Skeletal muscle satellite cell (primary cell): ENCODE data around the gene DCAKD.

Experiments
- H3K27me3 ChIP-seq: 2 replicates; pipeline ENCODE4 v1.7.0; 2013; ENCODE audit warnings: low read length; ENCODE audit not compliant: control insufficient read depth, insufficient read depth
- H3K36me3 ChIP-seq: 2 replicates; pipeline ENCODE4 v1.7.0; 2013; ENCODE audit warnings: mild to moderate bottlenecking, control low read depth, low read length; ENCODE audit not compliant: insufficient read depth
- H3K4me1 ChIP-seq: 2 replicates; pipeline ENCODE4 v1.7.0; 2013; ENCODE audit warnings: low read length; ENCODE audit not compliant: control insufficient read depth, insufficient read depth
- H3K4me2 ChIP-seq: 2 replicates; pipeline ENCODE4 v1.7.0; 2013; ENCODE audit warnings: mild to moderate bottlenecking, low read length
- H3K4me3 ChIP-seq: 2 replicates; pipeline ENCODE4 v1.7.0; 2013; ENCODE audit warnings: low read length
- H3K9ac ChIP-seq: 2 replicates; pipeline ENCODE4 v1.7.0; 2013; ENCODE audit warnings: mild to moderate bottlenecking, low read depth, low read length, moderate library complexity
- H3K9me3 ChIP-seq: replicated peaks from 2 replicates; pipeline ENCODE4 v1.7.0; 2013; ENCODE audit warnings: mild to moderate bottlenecking, control low read depth, low read length

The DCAKD gene

DNA sequence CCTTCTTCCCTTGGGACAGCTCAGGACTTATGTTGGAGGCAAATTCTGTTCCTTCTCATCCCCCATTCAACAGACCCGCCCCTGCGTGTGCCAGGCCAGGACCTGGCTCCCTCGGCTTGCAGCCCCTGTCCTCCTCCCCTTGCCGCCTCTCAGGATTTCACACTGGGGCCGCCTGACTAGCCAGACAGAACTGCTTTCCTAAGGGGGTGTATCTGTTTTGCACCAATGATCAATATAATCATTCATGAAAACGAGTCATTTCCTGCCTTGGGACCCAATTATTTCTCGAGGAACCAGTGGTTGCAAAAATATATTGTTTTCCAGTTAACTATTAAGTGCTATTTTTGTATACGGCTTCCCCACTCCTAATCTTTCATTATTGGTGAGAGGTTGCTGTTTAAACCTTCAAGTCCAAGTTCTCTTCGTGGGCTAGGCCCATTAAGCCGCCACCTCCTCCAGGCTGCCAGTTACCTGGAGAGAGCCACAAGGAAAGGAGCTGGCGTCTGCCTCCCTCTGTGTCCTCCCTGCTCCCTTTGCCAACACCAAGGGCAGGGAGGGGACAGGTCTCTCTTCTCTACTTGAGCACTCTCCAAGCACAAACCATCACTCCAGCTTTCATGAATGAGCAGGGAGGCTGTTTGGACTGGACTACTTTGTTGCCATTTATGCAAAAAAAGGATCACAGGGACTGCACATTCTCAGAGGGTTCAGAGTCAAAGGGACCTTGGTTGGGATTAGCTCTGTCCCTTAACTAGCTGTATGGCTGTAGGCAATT, 8.9 kb downstream of the DCAKD start:
- Histone ChIP-seq H3K9me3 (no peaks in the 10 kb centered on the region), H3K4me1 (peaks cover 38% of the 10 kb centered on the region), H3K4me3 (no peak overlapping the region), H3K4me2 (no peak overlapping the region), H3K36me3 (peaks cover 4% of the 10 kb centered on the region), H3K9ac (no peak overlapping the region), H3K27me3 (no peaks in the 10 kb centered on the region)

DNA sequence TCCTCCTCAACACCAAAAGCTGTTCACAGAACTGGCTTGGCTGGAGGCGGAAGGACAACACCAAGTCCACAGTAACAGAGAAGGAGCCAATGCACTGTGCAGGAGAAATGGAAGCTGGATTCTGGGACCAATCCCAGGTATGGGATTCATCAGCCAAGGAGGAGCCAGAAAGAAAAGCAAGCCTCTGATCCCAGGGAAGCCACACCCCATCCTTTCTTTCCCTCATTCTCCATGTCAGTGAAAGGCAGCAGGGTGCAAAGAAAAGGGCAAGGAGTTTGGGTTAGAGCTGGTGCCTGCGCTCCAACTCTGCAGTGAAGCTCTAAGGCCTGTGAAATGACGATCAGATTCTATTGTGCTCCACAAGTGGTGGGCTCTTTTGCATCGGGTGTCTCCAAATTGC, 11.0 kb downstream of the DCAKD start:
- Histone ChIP-seq H3K9ac (no peak overlapping the region), H3K36me3 (no peaks in the 10 kb centered on the region), H3K27me3 (no peaks in the 10 kb centered on the region), H3K4me3 (no peak overlapping the region), H3K9me3 (no peaks in the 10 kb centered on the region), H3K4me2 (no peak overlapping the region), H3K4me1 (peaks cover 30% of the 10 kb centered on the region)

DNA sequence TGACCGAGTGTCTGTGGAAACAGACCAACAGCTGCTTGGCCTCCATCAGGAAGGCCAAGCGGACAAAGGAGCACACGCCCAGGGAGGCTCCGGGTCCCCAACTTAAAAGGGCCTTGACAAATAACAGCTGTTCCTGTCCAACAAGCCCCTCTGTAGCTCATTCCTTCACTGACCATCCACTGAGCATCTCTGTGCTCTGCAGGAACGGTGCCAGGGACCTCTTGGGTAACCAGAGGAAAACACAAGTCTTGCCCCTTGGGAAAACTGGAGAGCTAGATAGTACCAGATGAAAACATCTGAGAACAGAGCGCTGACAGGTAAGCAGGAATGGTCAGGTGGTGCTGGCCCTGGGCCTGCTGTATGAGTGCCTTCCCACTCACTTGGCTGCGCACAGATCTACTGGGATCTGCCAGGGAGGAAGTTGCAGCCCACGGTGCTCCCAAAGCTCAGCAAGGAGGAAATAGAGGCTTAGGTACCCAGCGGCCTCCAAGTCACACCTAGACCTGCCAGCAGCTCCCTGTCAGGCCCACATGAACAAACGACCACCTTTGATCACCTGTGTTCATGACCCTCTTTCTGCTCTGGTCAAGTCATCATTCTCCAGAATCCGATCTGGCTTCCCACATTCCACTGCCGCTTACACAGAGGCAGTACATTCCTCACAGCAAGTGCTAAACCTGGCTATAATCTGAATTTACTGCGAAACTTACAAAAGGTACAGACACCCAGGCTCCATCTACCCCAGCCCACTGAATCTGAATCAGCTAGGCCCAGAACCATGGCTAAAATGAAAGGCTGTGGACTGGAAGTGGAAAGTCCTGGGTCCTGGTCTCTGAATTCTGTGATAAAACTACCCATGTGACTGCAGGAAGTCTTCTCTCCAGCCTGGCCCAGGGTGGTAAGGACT, 12.5 kb downstream of the DCAKD start:
- peaks cover 27% of the 10 kb centered on the region for H3K4me1 ChIP-seq
- H3K9me3 ChIP-seq: no peaks in the 10 kb centered on the region
- no peak overlapping the region for H3K4me3 ChIP-seq
- H3K4me2 ChIP-seq: no peak overlapping the region
- no peaks in the 10 kb centered on the region for H3K27me3 ChIP-seq
- H3K36me3 ChIP-seq: peaks cover 3% of the 10 kb centered on the region
- H3K9ac ChIP-seq: no peak overlapping the region

DNA sequence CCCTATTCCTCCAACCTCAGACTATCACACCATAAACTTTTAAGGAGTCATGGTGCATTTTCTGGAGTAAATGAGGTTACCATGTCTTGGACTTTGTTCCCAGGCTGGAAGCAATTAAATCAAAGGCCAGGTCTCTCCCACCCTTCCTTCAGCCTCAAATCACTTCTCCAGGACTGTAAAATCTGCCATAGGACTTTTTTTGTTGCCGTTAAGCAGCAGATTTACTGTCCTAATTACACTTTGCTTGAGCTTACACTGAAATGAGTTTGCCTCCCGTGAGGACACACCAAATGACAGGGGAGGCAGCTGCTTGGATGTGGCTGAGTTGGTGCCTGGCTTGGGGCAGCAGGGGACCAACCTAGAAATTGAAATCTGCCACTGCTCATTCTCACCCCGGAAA, 14.7 kb downstream of the DCAKD start:
- no peak overlapping the region for H3K4me2 ChIP-seq
- H3K4me3 ChIP-seq: no peak overlapping the region
- H3K9ac ChIP-seq: no peak overlapping the region
- no peaks in the 10 kb centered on the region for H3K27me3 ChIP-seq
- H3K9me3 ChIP-seq: no peaks in the 10 kb centered on the region
- peaks cover 7% of the 10 kb centered on the region for H3K36me3 ChIP-seq
- H3K4me1 ChIP-seq: peaks cover 10% of the 10 kb centered on the region

DNA sequence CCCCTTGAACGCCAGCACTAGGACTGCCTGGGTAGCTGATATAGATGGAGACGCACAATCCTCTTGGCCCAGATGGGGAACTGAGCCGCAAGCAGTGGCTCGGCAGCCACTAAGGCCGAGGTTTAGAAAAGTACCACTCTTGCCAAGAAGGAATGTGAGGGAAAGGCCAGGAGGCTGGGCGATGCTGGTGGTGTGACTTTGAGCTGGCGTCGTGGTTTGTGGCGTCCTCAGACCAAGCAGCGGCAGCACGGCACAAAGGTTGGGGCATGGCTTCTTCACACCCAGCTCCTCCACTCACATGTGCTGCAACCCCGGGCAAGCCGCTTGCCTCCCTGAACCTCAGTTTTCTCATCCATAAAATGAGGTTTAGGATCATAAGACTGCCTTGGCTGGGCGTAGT, 15.6 kb downstream of the DCAKD start:
- H3K4me3 ChIP-seq: no peak overlapping the region
- H3K4me2 ChIP-seq: no peak overlapping the region
- H3K27me3 ChIP-seq: no peaks in the 10 kb centered on the region
- H3K4me1 ChIP-seq: peaks cover 10% of the 10 kb centered on the region
- peaks cover 15% of the 10 kb centered on the region for H3K36me3 ChIP-seq
- H3K9ac ChIP-seq: no peak overlapping the region
- no peaks in the 10 kb centered on the region for H3K9me3 ChIP-seq

DNA sequence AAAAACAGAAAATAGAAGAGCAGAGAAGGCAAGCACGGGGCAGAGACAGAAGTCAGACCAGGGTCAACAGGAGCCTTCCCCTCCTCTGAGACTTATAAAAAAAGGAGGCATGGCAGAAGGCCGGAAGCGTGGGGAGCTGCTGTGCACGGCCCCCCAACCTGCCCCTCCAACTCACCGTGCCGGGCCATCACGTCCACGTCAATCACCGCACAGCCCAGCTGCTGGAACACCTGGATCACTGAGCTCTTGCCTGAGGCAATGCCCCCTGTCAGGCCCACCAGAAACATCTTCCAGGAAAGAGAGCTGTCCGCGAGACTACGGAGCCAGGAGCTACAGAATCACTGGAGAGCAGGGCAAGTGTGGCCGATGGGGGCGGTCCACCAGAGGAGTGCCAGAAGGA, 16.8 kb downstream of the DCAKD start:
- no peak overlapping the region for H3K9ac ChIP-seq
- no peak overlapping the region for H3K4me2 ChIP-seq
- peaks cover 24% of the 10 kb centered on the region for H3K36me3 ChIP-seq
- H3K27me3 ChIP-seq: no peaks in the 10 kb centered on the region
- H3K4me1 ChIP-seq: peaks cover 9% of the 10 kb centered on the region
- no peak overlapping the region for H3K4me3 ChIP-seq
- no peaks in the 10 kb centered on the region for H3K9me3 ChIP-seq

DNA sequence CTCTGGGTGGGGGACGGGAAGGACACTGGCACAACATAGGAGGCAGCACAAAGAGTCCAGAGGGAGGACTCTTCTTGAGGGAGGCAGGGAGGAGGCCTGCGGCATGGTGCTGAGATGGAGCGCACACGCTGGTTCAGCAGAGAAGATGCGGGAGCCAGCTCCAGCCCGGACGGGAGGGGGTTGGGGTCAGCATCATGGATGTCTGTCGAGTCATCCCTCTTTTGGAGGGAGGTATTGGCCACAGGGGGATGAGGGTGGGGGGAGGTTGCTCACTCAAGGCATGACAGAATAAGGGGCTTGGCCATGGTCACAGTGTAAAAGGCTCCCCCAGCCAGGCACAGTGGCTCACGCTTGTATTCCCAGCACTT, 19.3 kb downstream of the DCAKD start:
- Histone ChIP-seq H3K9ac (no peak overlapping the region), H3K36me3 (peaks cover 29% of the 10 kb centered on the region), H3K4me1 (no peaks in the 10 kb centered on the region), H3K9me3 (no peaks in the 10 kb centered on the region), H3K4me3 (no peak overlapping the region), H3K4me2 (no peak overlapping the region), H3K27me3 (no peaks in the 10 kb centered on the region)

DNA sequence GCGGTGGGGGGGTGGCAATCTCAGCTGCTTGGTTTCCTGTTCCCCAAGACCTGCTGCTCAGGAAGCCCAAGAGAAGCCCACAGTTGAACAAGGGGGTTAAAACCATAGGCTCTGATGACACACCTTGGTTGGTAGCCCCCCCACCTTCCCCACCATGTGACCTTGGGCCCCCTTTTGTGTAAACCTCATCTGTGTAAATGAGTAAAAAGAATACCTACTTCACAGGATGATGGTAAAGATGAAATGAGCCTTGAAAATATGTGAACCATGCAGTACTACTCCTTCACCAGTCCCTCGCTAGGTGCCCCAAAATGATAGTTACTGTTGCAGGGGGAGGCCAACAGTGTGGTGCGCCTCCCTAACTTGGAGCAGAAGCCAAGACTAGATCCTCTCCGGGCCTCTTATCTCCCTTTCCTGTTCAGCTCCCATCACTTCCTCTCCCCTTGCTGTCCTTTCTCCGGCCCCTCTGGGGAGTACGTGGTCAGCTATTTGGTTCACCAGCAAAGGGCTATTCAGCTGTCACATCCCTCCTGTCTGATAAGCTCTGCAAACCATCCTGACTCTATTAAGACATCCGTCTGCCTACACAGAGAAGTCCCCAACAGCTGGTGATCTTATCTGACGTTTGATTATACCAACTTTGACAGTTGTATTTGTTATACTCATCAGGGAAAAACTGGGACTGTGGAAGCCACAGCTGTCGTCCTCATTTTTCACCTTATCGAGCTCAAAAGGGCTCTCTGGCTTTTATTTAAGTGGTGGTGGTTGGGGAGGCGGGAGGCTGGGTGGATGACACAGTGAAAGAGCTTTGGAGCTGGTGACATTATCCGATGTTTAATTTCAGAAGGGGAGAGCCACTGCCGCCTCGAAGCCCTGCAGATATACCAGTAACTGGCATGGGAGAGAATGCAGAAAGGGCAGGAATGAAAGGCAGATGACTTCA, 19.9 kb downstream of the DCAKD start:
- H3K4me2 ChIP-seq: no peak overlapping the region
- H3K9me3 ChIP-seq: no peaks in the 10 kb centered on the region
- H3K4me3 ChIP-seq: no peak overlapping the region
- no peaks in the 10 kb centered on the region for H3K4me1 ChIP-seq
- no peak overlapping the region for H3K9ac ChIP-seq
- H3K36me3 ChIP-seq: peaks cover 29% of the 10 kb centered on the region
- no peaks in the 10 kb centered on the region for H3K27me3 ChIP-seq

DNA sequence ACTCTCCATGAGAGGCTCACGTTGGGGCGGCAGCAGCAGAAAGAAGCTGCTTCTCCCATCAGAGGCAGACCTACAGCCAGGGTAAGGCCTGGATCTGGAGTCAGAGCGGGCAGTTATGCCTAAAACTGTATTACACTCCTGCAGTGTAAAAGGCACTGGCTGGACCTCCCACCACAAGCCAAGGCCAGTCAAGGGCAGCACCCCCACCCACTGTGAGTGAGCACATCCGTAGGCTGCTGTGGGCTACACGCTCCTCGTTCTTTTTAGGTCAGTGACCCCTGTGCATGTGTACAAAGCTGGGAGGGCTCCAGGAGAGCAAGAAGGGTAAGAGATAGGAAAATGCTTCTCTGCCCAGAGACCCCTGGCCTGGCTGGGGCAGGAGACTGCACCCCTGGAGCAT, 20.7 kb downstream of the DCAKD start:
- Histone ChIP-seq H3K9me3 (no peaks in the 10 kb centered on the region), H3K4me3 (no peak overlapping the region), H3K36me3 (peaks cover 29% of the 10 kb centered on the region), H3K9ac (no peak overlapping the region), H3K4me1 (no peaks in the 10 kb centered on the region), H3K4me2 (no peak overlapping the region), H3K27me3 (no peaks in the 10 kb centered on the region)

DNA sequence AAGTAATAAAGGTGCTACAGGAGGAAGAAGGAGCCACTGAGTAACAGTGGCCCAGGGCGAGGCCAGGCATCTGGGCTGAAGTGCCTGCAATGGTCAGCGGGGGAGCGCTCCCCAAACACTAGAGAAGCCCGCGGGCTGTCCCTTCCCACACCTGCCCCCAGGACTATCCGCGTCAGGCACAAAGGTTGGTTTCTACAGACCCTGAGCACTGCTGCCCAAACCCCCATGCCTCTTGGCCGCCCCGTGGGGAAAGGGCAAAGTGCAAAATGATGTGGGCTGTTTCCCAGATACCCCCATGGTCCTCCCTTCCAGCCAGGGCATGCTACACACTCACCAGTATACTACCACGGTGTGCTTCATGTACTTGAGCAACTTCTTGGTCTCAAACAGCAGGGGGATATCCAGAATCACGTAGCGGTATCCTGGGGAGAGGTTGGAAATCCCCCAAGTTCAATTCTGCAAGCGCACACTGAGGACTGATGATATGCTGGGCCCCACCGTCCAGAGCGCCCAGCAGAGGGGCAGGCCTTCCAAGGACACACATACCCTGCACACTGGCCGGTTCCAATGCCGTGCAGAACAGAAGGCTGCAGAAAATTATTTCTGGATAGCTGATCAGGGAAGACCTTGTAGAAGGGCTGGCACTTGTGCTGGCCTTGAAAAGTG, 21.5 kb downstream of the DCAKD start:
- Histone ChIP-seq H3K4me3 (no peak overlapping the region), H3K27me3 (no peaks in the 10 kb centered on the region), H3K4me2 (no peak overlapping the region), H3K36me3 (peaks cover 29% of the 10 kb centered on the region), H3K9me3 (no peaks in the 10 kb centered on the region), H3K4me1 (no peaks in the 10 kb centered on the region), H3K9ac (no peak overlapping the region)

DNA sequence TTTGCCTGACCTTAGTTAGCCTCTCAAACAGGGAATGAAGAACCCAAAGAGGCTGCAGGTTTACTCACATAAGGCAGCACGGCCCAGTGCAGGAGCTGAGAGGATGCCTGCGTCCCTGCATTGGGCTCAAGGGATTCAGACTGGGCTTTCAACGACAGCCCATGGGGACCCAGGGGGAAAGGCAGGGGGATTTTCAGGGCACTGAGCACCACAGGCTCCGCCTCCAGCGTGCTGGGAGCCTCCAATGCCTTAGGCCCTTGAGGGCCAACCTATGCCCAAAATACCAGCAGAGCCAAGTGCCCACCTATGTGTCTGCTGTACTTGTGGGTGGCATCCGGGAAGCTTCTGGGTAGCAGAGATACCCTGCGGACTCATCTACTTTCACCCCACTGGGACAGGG, 22.3 kb downstream of the DCAKD start:
- Histone ChIP-seq H3K4me3 (no peak overlapping the region), H3K27me3 (no peaks in the 10 kb centered on the region), H3K9me3 (no peaks in the 10 kb centered on the region), H3K4me2 (no peak overlapping the region), H3K36me3 (peaks cover 25% of the 10 kb centered on the region), H3K9ac (no peak overlapping the region), H3K4me1 (no peaks in the 10 kb centered on the region)
